Endodermal cell (in vitro differentiated cells): ENCODE results near the gene PSMD4. TPM values are rescaled to one million over a fixed set of nuclear protein-coding genes. Genes with fewer than 3 reads are reported as not detected.

ENCODE experiments used
- DNase-seq: peaks from one replicate; pipeline ENCODE4 v3.0.0-alpha.2; 2017
- H3K27ac ChIP-seq: 2 replicates; pipeline ENCODE4 v1.5.1; 2013; ENCODE audit warnings: mild to moderate bottlenecking, low read depth, low read length, moderate library complexity
- H3K27me3 ChIP-seq: 2 replicates; pipeline ENCODE4 v1.6.1; 2013; ENCODE audit warnings: mild to moderate bottlenecking, low read length, moderate library complexity; ENCODE audit not compliant: insufficient read depth, control insufficient read depth, poor library complexity, severe bottlenecking
- H3K36me3 ChIP-seq: 2 replicates; pipeline ENCODE4 v1.7.0; 2013; ENCODE audit warnings: mild to moderate bottlenecking, low read length, moderate library complexity; ENCODE audit not compliant: control insufficient read depth, insufficient read depth
- H3K4me1 ChIP-seq: one replicate; pipeline ENCODE4 v1.7.0; 2013; ENCODE audit warnings: low read length; ENCODE audit not compliant: control insufficient read depth, insufficient read depth
- H3K4me3 ChIP-seq: 2 replicates; pipeline ENCODE4 v1.5.1; 2013; ENCODE audit warnings: mild to moderate bottlenecking, low read length, moderate library complexity
- H3K9ac ChIP-seq: 2 replicates; pipeline ENCODE4 v1.6.1; 2013; ENCODE audit warnings: mild to moderate bottlenecking, low read length, moderate library complexity; ENCODE audit not compliant: poor library complexity, severe bottlenecking; ENCODE audit errors: extremely low read depth
- H3K9me3 ChIP-seq: 2 replicates; pipeline ENCODE4 v1.6.1; 2013; ENCODE audit warnings: mild to moderate bottlenecking, low read length, moderate library complexity; ENCODE audit not compliant: control insufficient read depth
- H3K27ac Mint-ChIP-seq: 2 replicates; pipeline ENCODE4 v1.8.0; 2020; ENCODE audit warnings: mixed read lengths
- H3K27me3 Mint-ChIP-seq: 2 replicates; pipeline ENCODE4 v1.8.0; 2021; ENCODE audit warnings: mild to moderate bottlenecking, mixed read lengths; ENCODE audit not compliant: insufficient read depth
- H3K36me3 Mint-ChIP-seq: 2 replicates; pipeline ENCODE4 v1.8.0; 2020; ENCODE audit warnings: low read depth, mixed read lengths
- H3K4me1 Mint-ChIP-seq: 2 replicates; pipeline ENCODE4 v1.8.0; 2020; ENCODE audit warnings: mixed read lengths
- H3K4me3 Mint-ChIP-seq: 2 replicates; pipeline ENCODE4 v1.8.0; 2020; ENCODE audit warnings: mild to moderate bottlenecking, moderate library complexity, mixed read lengths
- H3K9me3 Mint-ChIP-seq: 2 replicates; pipeline ENCODE4 v1.8.0; 2020; ENCODE audit warnings: mild to moderate bottlenecking, mixed read lengths
- WGBS, 2 experiments: methylation state at CpG; one replicate each; pipeline versions ENCODE4 v1.1.5 to v1.1.7; 2013; ENCODE audit warnings: missing lambda C conversion rate in 2 of 2, mixed read lengths in 1 of 2; ENCODE audit not compliant: insufficient coverage in 1 of 2, insufficient read length in 1 of 2; 5-methylcytosine and 5-hydroxymethylcytosine counted together
- total RNA-seq, 2 donors: library from RNA; stranded (reverse); fragmentation: NEBNext Ultra II Directional in 1 of 2; extraction: Animal tissue kit (Norgen Biotek cat#: 25700) in 1 of 2; gene quantifications; 2 replicates in 1 of 2; 3 replicates in 1 of 2; pipeline ENCODE4 v1.2.1, GENCODE V29; 2021
- TF ChIP-seq, protein P1 (sequence below): fragments of 200-600 bp; sonication (generic); conservative IDR thresholded peaks from 2 replicates; pipeline ENCODE4 v1.5.0; 2021; ENCODE audit warnings: antibody characterized with exemption, mild to moderate bottlenecking

The PSMD4 gene
- total RNA-seq, 2 donors from 2014 or later: 188 to 205 TPM

DNA sequence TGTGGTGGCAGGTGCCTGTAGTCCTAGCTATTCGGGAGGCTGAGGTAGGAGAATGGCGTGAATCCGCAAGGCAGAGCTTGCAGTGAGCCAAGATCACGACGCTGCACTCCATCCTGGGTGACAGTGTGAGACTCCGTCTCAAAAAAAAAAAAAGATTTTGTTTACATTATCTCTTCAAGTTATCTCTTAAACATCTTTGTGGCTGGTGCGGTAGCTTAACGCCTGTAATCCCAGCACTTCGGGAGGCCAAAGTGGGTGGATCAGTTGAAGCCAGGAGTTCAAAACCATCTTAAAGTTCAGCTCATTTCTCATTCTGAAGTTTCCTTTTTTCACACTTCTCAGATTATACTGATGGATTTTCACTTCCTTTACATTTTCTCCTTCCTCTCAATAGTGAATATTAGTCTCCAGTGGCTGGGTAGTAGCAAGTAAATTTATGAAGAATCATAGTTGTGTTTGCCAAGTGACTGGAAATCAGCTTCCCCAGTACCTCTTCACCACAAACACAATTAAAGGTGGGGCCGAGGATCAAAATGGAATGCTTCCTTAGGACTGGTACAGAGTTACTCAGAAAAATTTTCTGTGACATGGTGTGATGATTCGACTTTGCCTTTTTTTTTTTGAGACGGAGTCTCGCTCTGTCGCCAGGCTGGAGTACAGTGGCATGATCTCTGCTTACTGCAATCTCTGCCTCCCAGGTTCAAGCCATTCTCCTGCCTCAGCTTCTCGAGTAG, 42.4 kb upstream of the PSMD4 start:
- Histone ChIP-seq H3K27me3 (no peaks in the 10 kb centered on the region), H3K9me3 (no peaks in the 10 kb centered on the region), H3K27ac (no peak overlapping the region), H3K4me1 (no peaks in the 10 kb centered on the region), H3K4me3 (no peak overlapping the region), H3K9ac (no peak overlapping the region), H3K36me3 (peaks cover 65% of the 10 kb centered on the region)
- TF ChIP-seq, protein P1, sequence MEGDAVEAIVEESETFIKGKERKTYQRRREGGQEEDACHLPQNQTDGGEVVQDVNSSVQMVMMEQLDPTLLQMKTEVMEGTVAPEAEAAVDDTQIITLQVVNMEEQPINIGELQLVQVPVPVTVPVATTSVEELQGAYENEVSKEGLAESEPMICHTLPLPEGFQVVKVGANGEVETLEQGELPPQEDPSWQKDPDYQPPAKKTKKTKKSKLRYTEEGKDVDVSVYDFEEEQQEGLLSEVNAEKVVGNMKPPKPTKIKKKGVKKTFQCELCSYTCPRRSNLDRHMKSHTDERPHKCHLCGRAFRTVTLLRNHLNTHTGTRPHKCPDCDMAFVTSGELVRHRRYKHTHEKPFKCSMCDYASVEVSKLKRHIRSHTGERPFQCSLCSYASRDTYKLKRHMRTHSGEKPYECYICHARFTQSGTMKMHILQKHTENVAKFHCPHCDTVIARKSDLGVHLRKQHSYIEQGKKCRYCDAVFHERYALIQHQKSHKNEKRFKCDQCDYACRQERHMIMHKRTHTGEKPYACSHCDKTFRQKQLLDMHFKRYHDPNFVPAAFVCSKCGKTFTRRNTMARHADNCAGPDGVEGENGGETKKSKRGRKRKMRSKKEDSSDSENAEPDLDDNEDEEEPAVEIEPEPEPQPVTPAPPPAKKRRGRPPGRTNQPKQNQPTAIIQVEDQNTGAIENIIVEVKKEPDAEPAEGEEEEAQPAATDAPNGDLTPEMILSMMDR: no peak
- peaks cover 2% of the 10 kb centered on the region for H3K4me1 Mint-ChIP-seq
- 91 to 93% methylated on average over 12 to 15 of the region's 15 CpGs for WGBS, 2 experiments
- no peak overlapping the region for H3K27ac Mint-ChIP-seq
- H3K27me3 Mint-ChIP-seq: no peaks in the 10 kb centered on the region
- no peaks in the 10 kb centered on the region for H3K9me3 Mint-ChIP-seq
- no peak for DNase-seq
- peaks cover 61% of the 10 kb centered on the region for H3K36me3 Mint-ChIP-seq
- H3K4me3 Mint-ChIP-seq: no peak overlapping the region

GRCh38 chr1:151213560-151213959, 41.0 kb upstream of the PSMD4 start:
- Histone ChIP-seq H3K27ac (no peak overlapping the region), H3K9me3 (no peaks in the 10 kb centered on the region), H3K9ac (no peak overlapping the region), H3K4me3 (no peak overlapping the region), H3K27me3 (no peaks in the 10 kb centered on the region), H3K4me1 (no peaks in the 10 kb centered on the region), H3K36me3 (peaks cover 61% of the 10 kb centered on the region)
- WGBS, 2 experiments: 42% methylated on average over 2 of the region's 2 CpGs; no CpG with 5 or more reads in 1 of the 2 experiments
- no peaks in the 10 kb centered on the region for H3K9me3 Mint-ChIP-seq
- H3K27me3 Mint-ChIP-seq: no peaks in the 10 kb centered on the region
- DNase-seq: no peak
- TF ChIP-seq, protein P1: no peak
- no peak overlapping the region for H3K4me3 Mint-ChIP-seq
- peaks cover 2% of the 10 kb centered on the region for H3K4me1 Mint-ChIP-seq
- H3K36me3 Mint-ChIP-seq: peaks cover 57% of the 10 kb centered on the region
- peak overlapping the region; percentile 76 for H3K27ac Mint-ChIP-seq

GRCh38 chr1:151221616-151222015, 32.9 kb upstream of the PSMD4 start:
- Mint-ChIP-seq H3K27ac (no peak overlapping the region), H3K4me3 (no peak overlapping the region), H3K27me3 (no peaks in the 10 kb centered on the region), H3K9me3 (no peaks in the 10 kb centered on the region), H3K4me1 (peaks cover 12% of the 10 kb centered on the region), H3K36me3 (peaks cover 40% of the 10 kb centered on the region)
- Histone ChIP-seq H3K9me3 (no peaks in the 10 kb centered on the region), H3K4me1 (no peaks in the 10 kb centered on the region), H3K27me3 (no peaks in the 10 kb centered on the region), H3K4me3 (no peak overlapping the region), H3K27ac (no peak overlapping the region), H3K36me3 (peaks cover 62% of the 10 kb centered on the region), H3K9ac (no peak overlapping the region)
- DNase-seq: no peak
- TF ChIP-seq, protein P1: no peak
- WGBS, 2 experiments: no CpG with 5 or more reads among the region's 1 CpG
